CD14-positive monocyte (primary cell): ENCODE measurements around the gene CDH4. TPM values are rescaled to one million over a fixed set of nuclear protein-coding genes. Genes with fewer than 3 reads are reported as not detected.

Experiments
- DNase-seq, 3 donors: peaks; one replicate each; pipeline ENCODE4 v3.0.0-alpha.2; 2011 to 2022
- H2AFZ ChIP-seq: 2 replicates; pipeline ENCODE4 v1.6.0; 2012; ENCODE audit warnings: mild to moderate bottlenecking, low read depth, low read length, inconsistent platforms; ENCODE audit not compliant: insufficient read depth, poor library complexity, severe bottlenecking
- H3K27ac ChIP-seq, 2 donors: 1 replicate in 1 of 2; 2 replicates in 1 of 2; pipeline ENCODE4 v1.5.1; 2012 to 2013; ENCODE audit warnings: low read length in 2 of 2, control low read depth in 1 of 2, inconsistent platforms in 1 of 2, low read depth in 1 of 2, mild to moderate bottlenecking in 1 of 2
- H3K27me3 ChIP-seq, 2 donors: one replicate each; pipeline versions ENCODE4 v1.6.0 to v1.6.1; 2011 to 2013; ENCODE audit warnings: low read length in 2 of 2; ENCODE audit not compliant: control insufficient read depth in 2 of 2, insufficient read depth in 2 of 2
- H3K36me3 ChIP-seq, 2 donors: replicated peaks in 1 of 2; 1 replicate in 1 of 2; 2 replicates in 1 of 2; pipeline versions ENCODE4 v1.5.1 to v1.6.1; 2012 to 2013; ENCODE audit warnings: low read length in 2 of 2, control low read depth in 1 of 2, inconsistent platforms in 1 of 2, mild to moderate bottlenecking in 1 of 2; ENCODE audit not compliant: insufficient read depth in 2 of 2, control insufficient read depth in 1 of 2
- H3K4me1 ChIP-seq, 2 donors: 1 replicate in 1 of 2; 2 replicates in 1 of 2; pipeline versions ENCODE4 v1.5.1 to v1.6.1; 2012 to 2013; ENCODE audit warnings: low read length in 2 of 2, control low read depth in 1 of 2, inconsistent platforms in 1 of 2, mild to moderate bottlenecking in 1 of 2, moderate library complexity in 1 of 2; ENCODE audit not compliant: insufficient read depth in 2 of 2, control insufficient read depth in 1 of 2
- H3K4me2 ChIP-seq: replicated peaks from 2 replicates; pipeline ENCODE3; 2012; ENCODE audit warnings: low read length, moderate library complexity, mild to moderate bottlenecking; ENCODE audit not compliant: poor library complexity, severe bottlenecking; ENCODE audit errors: extremely low read depth
- H3K4me3 ChIP-seq, 3 experiments: fragments of 200-600 bp in 1 of 3; sonication (generic) in 1 of 3; replicated peaks in 1 of 3; 1 replicate in 2 of 3; 2 replicates in 1 of 3; pipeline ENCODE4 v1.5.1; 2011 to 2013; ENCODE audit warnings: low read length in 3 of 3, mild to moderate bottlenecking in 3 of 3, control low read depth in 2 of 3, low read depth in 2 of 3, inconsistent platforms in 1 of 3, moderate library complexity in 1 of 3
- H3K79me2 ChIP-seq: 2 replicates; pipeline ENCODE4 v1.6.0; 2012; ENCODE audit warnings: mild to moderate bottlenecking, control low read depth, inconsistent platforms, low read length, moderate library complexity; ENCODE audit not compliant: insufficient read depth
- H3K9ac ChIP-seq: 2 replicates; pipeline ENCODE4 v1.6.0; 2017; ENCODE audit warnings: low read length, mild to moderate bottlenecking; ENCODE audit not compliant: insufficient read depth, poor library complexity, severe bottlenecking
- H3K9me3 ChIP-seq, 2 donors: replicated peaks in 1 of 2; 1 replicate in 1 of 2; 2 replicates in 1 of 2; pipeline versions ENCODE4 v1.5.1 to v1.6.1; 2012 to 2013; ENCODE audit warnings: low read length in 2 of 2, control low read depth in 1 of 2; ENCODE audit not compliant: control insufficient read depth in 1 of 2, insufficient read depth in 1 of 2
- H4K20me1 ChIP-seq: 2 replicates; pipeline ENCODE4 v1.6.0; 2012; ENCODE audit warnings: mild to moderate bottlenecking, low read length, control low read depth, moderate library complexity; ENCODE audit not compliant: insufficient read depth
- H3K27ac Mint-ChIP-seq, 7 donors: one replicate each; pipeline ENCODE4 v1.8.0; 2020; ENCODE audit warnings: mild to moderate bottlenecking in 7 of 7, mixed read lengths in 7 of 7, moderate library complexity in 6 of 7, inconsistent platforms in 2 of 7
- H3K27me3 Mint-ChIP-seq, 3 donors: one replicate each; pipeline ENCODE4 v1.8.0; 2021 to 2022; ENCODE audit warnings: low read depth in 3 of 3, mild to moderate bottlenecking in 3 of 3, mixed read lengths in 3 of 3, moderate library complexity in 3 of 3, inconsistent platforms in 1 of 3
- H3K36me3 Mint-ChIP-seq, 2 donors: one replicate each; pipeline ENCODE4 v1.8.0; 2020; ENCODE audit warnings: mixed read lengths in 2 of 2, inconsistent platforms in 1 of 2, mild to moderate bottlenecking in 1 of 2
- H3K4me1 Mint-ChIP-seq: one replicate; pipeline ENCODE4 v1.8.0; 2020; ENCODE audit warnings: mild to moderate bottlenecking, mixed read lengths
- H3K4me3 Mint-ChIP-seq, 2 donors: one replicate each; pipeline ENCODE4 v1.8.0; 2020; ENCODE audit warnings: mild to moderate bottlenecking in 2 of 2, mixed read lengths in 2 of 2, moderate library complexity in 1 of 2
- H3K9me3 Mint-ChIP-seq, 7 donors: one replicate each; pipeline ENCODE4 v1.8.0; 2020 to 2022; ENCODE audit warnings: mixed read lengths in 7 of 7, mild to moderate bottlenecking in 6 of 7, moderate library complexity in 6 of 7, inconsistent platforms in 2 of 7
- WGBS: methylation state at CpG from one replicate; pipeline ENCODE4 v1.1.5; 2013; ENCODE audit warnings: missing lambda C conversion rate; ENCODE audit not compliant: insufficient coverage; 5-methylcytosine and 5-hydroxymethylcytosine counted together
- intact Hi-C, 2 donors: fragments of 100-400 bp; cut with micrococcal nuclease; formaldehyde crosslinking; loops; one replicate each; pipeline versions ENCODE4 v1.15.0 to v1.15.1; 2023
- polyA plus RNA-seq, 3 donors: library from polyadenylated mRNA; depleted of rRNA in 1 of 3; unstranded in 2 of 3; stranded (reverse) in 1 of 3; fragments of 300-500 nt in 2 of 3; fragments of >200 nt in 1 of 3; fragmentation: Illumina TruSeq in 2 of 3; gene quantifications; 1 replicate in 2 of 3; 2 replicates in 1 of 3; pipeline ENCODE4 v1.2.3, GENCODE V29; 2012 to 2021
- TF ChIP-seq, protein P1 (sequence below): fragments of 200-600 bp; IDR thresholded peaks from one replicate; pipeline ENCODE4 v1.8.0; 2022; ENCODE audit warnings: antibody characterized with exemption, mild to moderate bottlenecking

Gene CDH4
- polyA plus RNA-seq, 3 donors: not detected

DNA sequence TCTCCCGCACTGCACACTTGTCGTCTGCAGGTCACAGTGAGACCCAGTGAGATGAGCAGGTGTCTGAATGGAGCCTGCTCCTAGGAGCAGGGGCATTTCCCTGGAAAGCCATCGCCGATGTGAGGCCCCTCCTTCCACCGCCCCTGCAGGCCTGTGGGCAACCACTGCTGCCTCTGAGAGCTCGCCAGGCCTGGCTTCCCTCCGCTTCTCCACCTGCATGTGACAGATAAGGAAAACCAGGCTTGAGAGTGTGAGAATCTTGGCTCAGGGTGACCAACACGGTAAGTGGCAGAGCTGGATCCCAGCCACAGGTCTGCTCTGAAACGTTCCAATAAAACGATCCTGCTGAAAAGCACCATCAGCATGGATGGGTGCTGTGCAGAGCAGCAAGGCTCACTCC, 332.8 kb downstream of the CDH4 start:
- TF ChIP-seq, protein P1, sequence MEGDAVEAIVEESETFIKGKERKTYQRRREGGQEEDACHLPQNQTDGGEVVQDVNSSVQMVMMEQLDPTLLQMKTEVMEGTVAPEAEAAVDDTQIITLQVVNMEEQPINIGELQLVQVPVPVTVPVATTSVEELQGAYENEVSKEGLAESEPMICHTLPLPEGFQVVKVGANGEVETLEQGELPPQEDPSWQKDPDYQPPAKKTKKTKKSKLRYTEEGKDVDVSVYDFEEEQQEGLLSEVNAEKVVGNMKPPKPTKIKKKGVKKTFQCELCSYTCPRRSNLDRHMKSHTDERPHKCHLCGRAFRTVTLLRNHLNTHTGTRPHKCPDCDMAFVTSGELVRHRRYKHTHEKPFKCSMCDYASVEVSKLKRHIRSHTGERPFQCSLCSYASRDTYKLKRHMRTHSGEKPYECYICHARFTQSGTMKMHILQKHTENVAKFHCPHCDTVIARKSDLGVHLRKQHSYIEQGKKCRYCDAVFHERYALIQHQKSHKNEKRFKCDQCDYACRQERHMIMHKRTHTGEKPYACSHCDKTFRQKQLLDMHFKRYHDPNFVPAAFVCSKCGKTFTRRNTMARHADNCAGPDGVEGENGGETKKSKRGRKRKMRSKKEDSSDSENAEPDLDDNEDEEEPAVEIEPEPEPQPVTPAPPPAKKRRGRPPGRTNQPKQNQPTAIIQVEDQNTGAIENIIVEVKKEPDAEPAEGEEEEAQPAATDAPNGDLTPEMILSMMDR: no peak
- Histone ChIP-seq H3K9me3 (peaks cover 14 to 84% of the 10 kb centered on the region in 2 donors), H4K20me1 (no peaks in the 10 kb centered on the region), H3K4me3 (no peak overlapping the region), H2AFZ (no peak overlapping the region), H3K27ac (no peak overlapping the region), H3K4me1 (no peaks in the 10 kb centered on the region), H3K27me3 (no peaks in the 10 kb centered on the region), H3K9ac (no peak overlapping the region), H3K36me3 (no peaks in the 10 kb centered on the region), H3K4me2 (no peak overlapping the region), H3K79me2 (no peaks in the 10 kb centered on the region)
- Mint-ChIP-seq H3K9me3 (peaks cover 0 to 56% (median 32%) of the 10 kb centered on the region in 7 donors), H3K27ac (no peak overlapping the region), H3K4me1 (no peaks in the 10 kb centered on the region), H3K4me3 (no peak overlapping the region), H3K36me3 (no peaks in the 10 kb centered on the region), H3K27me3 (peaks cover 0 to 6% (median 2%) of the 10 kb centered on the region in 3 donors)
- 58% methylated on average over 7 of the region's 10 CpGs for WGBS
- intact Hi-C loops: no loop called here
- no peak for DNase-seq

DNA sequence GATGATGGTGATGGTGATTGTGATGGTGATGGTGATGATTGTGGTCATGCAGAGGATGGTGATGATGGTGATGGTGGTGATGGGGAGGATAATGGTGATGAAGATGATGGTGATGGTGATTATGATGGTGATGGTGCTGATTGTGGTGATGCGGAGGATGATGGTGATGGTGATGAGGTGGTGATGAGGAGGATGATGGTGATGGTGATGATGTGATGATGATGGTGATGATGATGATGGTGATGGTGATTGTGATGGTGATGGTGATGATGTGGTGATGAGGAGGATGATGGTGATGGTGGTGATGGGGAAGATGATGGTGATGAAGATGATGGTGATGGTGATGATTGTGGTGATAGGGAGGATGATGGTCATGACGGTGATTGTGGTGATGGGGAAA, 333.7 kb downstream of the CDH4 start:
- Histone ChIP-seq H3K9ac (no peak overlapping the region), H3K4me3 (no peak overlapping the region), H3K36me3 (no peaks in the 10 kb centered on the region), H3K4me2 (no peak overlapping the region), H4K20me1 (no peaks in the 10 kb centered on the region), H3K27ac (no peak overlapping the region), H2AFZ (no peak overlapping the region), H3K9me3 (peaks cover 21 to 84% of the 10 kb centered on the region in 2 donors), H3K27me3 (no peaks in the 10 kb centered on the region), H3K79me2 (no peaks in the 10 kb centered on the region), H3K4me1 (no peaks in the 10 kb centered on the region)
- WGBS: 91% methylated on average over 2 of the region's 2 CpGs
- intact Hi-C loops: no loop called here
- H3K27ac Mint-ChIP-seq: no peak overlapping the region
- TF ChIP-seq, protein P1: no peak
- peaks cover 0 to 6% (median 2%) of the 10 kb centered on the region in 3 donors for H3K27me3 Mint-ChIP-seq
- H3K4me3 Mint-ChIP-seq: no peak overlapping the region
- peaks cover 0 to 56% (median 33%) of the 10 kb centered on the region in 7 donors for H3K9me3 Mint-ChIP-seq
- no peak for DNase-seq
- H3K36me3 Mint-ChIP-seq: no peaks in the 10 kb centered on the region
- no peaks in the 10 kb centered on the region for H3K4me1 Mint-ChIP-seq
